BLaER1 (cell line): Measurements from ENCODE around the gene SLC39A1.
"Not testable (repeated sequence)": the region's sequence is repeated elsewhere in the genome, so short reads cannot be mapped to it uniquely, and the experiment has no call there.

Experiments used
- H3K27ac ChIP-seq: shearing (Covaris generic); formaldehyde crosslinking; 2 replicates; pipeline ENCODE4 v1.8.1; 2022
- H3K27me3 ChIP-seq: shearing (Covaris generic); formaldehyde crosslinking; 2 replicates; pipeline ENCODE4 v1.8.1; 2022
- H3K36me3 ChIP-seq: shearing (Covaris generic); formaldehyde crosslinking; 2 replicates; pipeline ENCODE4 v1.8.1; 2022
- H3K4me1 ChIP-seq: shearing (Covaris generic); formaldehyde crosslinking; 2 replicates; pipeline ENCODE4 v1.8.1; 2022
- H3K4me2 ChIP-seq: shearing (Covaris generic); formaldehyde crosslinking; 2 replicates; pipeline ENCODE4 v1.8.1; 2022
- H3K4me3 ChIP-seq: shearing (Covaris generic); formaldehyde crosslinking; 2 replicates; pipeline ENCODE4 v1.8.1; 2022
- H3K9ac ChIP-seq: shearing (Covaris generic); formaldehyde crosslinking; 2 replicates; pipeline ENCODE4 v1.8.1; 2022
- H3K9me3 ChIP-seq: shearing (Covaris generic); formaldehyde crosslinking; 2 replicates; pipeline ENCODE4 v1.8.1; 2022
- H4K20me1 ChIP-seq: shearing (Covaris generic); formaldehyde crosslinking; 2 replicates; pipeline ENCODE4 v1.8.1; 2022
- Cebpa-rat ChIP-seq: shearing (Covaris generic); IDR thresholded peaks from 2 replicates; pipeline ENCODE4 v1.8.1; 2022

SLC39A1 gene, protein sequence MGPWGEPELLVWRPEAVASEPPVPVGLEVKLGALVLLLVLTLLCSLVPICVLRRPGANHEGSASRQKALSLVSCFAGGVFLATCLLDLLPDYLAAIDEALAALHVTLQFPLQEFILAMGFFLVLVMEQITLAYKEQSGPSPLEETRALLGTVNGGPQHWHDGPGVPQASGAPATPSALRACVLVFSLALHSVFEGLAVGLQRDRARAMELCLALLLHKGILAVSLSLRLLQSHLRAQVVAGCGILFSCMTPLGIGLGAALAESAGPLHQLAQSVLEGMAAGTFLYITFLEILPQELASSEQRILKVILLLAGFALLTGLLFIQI

DNA sequence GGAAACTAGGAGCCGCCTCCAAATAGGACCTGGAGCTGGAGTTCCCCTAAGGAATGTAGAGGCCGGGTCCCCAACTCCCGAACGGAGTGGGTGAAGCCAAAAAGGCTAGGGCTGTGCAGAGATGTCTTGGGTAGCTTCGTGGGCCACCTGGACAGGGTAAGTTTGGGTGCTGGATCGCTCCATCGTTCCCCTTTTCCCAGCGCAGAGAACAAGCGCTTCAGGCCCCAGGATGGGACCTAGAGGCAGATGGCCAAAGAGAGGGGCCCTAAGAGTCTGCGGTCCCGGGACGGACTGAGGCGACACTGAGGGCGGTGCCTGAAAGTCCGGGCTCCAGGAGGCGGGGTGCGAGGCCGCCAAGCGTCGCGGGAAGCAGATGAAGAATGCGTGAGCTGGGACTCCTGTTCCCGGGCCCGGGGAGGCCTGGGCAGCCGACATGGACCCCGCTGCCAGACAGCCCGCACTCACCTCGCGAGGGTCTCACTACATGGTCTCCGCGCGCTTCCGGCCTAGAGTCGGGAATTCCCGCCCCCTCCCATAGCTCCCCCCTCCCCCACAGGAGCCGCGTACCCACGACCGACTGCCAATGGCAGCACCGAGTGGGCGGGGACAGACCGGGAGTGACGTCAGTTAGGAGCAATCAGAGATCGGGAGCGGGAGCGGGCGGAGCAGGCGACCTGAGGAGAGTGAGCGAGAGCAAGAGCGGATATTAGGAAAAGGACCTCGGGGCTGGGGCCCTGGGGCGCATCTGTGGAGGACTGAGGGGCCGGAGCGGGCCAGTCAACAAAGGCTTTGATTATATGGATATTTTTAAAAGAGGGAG is at the start of gene SLC39A1:
Gene SLC39A1, minus strand, starts transcription at position 508 of the 820 bp plus-strand sequence. CDS start 822 bp downstream, outside the sequence.
- no peaks in the 10 kb centered on the region for H3K27me3 ChIP-seq
- H3K4me1 ChIP-seq, result peaks cover 71% of the 10 kb centered on the region
- peak within 1 kb of the TSS; percentile 80 for H3K4me3 ChIP-seq
- H3K27ac ChIP-seq, result peak within 1 kb of the TSS; percentile 78
- peaks cover 19% of the 10 kb centered on the region for H3K36me3 ChIP-seq
- peak within 1 kb of the TSS; percentile 100 for H3K4me2 ChIP-seq
- no peaks in the 10 kb centered on the region for H4K20me1 ChIP-seq
- no peaks in the 10 kb centered on the region for H3K9me3 ChIP-seq
- TF ChIP-seq Cebpa-rat, result no peak
- peak within 1 kb of the TSS; percentile 89 for H3K9ac ChIP-seq

DNA sequence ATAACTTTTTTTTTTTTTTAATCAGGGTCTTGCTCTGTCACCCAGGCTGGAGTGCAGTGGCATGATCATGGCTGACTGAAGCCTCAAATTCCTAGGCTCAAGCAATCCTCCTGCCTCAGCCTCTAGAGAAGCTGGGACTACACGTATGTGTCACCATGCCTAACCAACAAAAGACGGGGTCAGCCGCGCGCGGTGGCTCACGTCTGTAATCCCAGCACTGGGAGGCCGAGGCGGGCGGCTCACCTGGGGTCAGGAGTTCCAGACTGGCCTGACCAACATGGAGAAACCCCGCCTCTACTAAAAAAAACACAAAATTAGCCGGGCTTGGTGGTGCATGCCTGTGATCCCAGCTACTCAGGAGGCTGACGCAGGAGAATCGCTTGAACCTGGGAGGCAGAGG is 49.2 kb upstream of the SLC39A1 start:
- H3K36me3 ChIP-seq, H3K27ac ChIP-seq, H3K4me2 ChIP-seq, H3K4me1 ChIP-seq, H3K4me3 ChIP-seq, H3K27me3 ChIP-seq, H4K20me1 ChIP-seq, H3K9ac ChIP-seq, H3K9me3 ChIP-seq: not testable (repeated sequence)

DNA sequence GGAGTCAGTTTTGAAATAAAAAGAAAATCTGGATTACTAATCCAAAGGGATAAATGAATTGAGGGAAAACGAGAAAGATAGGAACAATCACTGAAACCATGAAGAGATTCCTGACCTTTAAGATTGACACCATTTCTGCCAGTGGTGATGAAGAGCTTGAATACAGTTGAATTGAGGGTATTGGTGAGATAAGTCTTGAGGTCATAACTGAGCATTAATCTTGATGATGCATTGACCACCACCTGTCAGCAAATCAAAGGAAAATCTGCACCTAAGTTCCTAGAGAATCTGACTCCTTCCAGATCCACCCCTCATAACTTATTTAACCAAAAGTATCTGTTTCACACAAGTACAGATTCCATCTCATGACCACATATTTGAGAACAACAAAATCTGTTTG is 48.8 kb upstream of the SLC39A1 start:
- no peaks in the 10 kb centered on the region for H4K20me1 ChIP-seq
- no peak overlapping the region for H3K4me2 ChIP-seq
- H3K9me3 ChIP-seq, result no peaks in the 10 kb centered on the region
- H3K4me3 ChIP-seq, result no peak overlapping the region
- no peaks in the 10 kb centered on the region for H3K27me3 ChIP-seq
- no peak for TF ChIP-seq Cebpa-rat
- H3K36me3 ChIP-seq, result 0 out of 2 replicates have a peak, but pooled peaks cover 3% of the 10 kb centered on the region
- H3K9ac ChIP-seq, result no peak overlapping the region
- no peak overlapping the region for H3K27ac ChIP-seq
- H3K4me1 ChIP-seq, result no peaks in the 10 kb centered on the region

DNA sequence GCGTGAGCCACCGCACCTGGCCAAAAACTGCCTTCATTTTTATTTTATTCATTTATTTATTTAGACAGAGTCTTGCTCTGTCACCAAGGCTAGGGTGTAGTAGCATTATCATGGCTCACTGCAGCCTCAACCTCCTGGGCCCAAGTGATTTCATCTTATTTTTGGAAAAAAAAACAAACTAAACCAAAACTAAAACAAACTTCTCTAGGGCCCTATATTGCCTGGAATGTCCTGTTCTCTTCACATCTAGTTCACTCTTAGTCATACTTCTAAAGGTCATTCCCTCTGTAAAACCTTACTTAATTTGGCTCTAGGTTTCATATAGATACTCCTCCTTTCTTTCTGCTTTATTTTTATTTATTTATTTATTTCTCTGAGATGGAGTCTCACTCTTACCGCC is 42.8 kb upstream of the SLC39A1 start:
- Histone ChIP-seq H3K9me3 (no peaks in the 10 kb centered on the region), H3K27ac (no peak overlapping the region), H4K20me1 (no peaks in the 10 kb centered on the region), H3K4me2 (no peak overlapping the region), H3K4me3 (no peak overlapping the region), H3K36me3 (peaks cover 5% of the 10 kb centered on the region; the same call in 1 of the 2 replicates), H3K4me1 (no peaks in the 10 kb centered on the region), H3K27me3 (no peaks in the 10 kb centered on the region), H3K9ac (no peak overlapping the region)
- no peak for TF ChIP-seq Cebpa-rat

DNA sequence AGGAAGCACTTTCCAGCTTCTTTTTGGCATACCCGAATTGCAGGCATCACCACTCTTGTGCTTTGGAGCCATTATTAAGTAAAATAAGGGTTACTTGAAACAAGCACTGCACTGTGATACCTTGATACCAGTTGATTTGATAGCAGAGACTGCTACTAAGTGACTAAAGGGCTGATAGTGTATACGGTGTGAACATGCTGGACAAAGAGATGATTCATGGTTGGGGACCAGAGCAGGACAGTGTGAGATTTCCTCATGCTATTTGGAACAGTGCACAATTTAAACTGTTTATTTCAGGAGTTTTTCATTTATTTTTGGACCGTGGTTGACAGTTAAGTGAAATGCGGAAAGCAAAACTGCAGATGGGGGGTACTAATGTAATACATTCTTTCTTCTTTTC is 37.1 kb upstream of the SLC39A1 start:
- H3K27ac ChIP-seq, result no peak overlapping the region
- no peak overlapping the region for H3K4me3 ChIP-seq
- no peaks in the 10 kb centered on the region for H4K20me1 ChIP-seq
- H3K36me3 ChIP-seq, result peaks cover 9% of the 10 kb centered on the region
- H3K27me3 ChIP-seq, result no peaks in the 10 kb centered on the region
- TF ChIP-seq Cebpa-rat, result no peak
- no peaks in the 10 kb centered on the region for H3K4me1 ChIP-seq
- H3K9ac ChIP-seq, result no peak overlapping the region
- H3K4me2 ChIP-seq, result no peak overlapping the region
- H3K9me3 ChIP-seq, result no peaks in the 10 kb centered on the region

DNA sequence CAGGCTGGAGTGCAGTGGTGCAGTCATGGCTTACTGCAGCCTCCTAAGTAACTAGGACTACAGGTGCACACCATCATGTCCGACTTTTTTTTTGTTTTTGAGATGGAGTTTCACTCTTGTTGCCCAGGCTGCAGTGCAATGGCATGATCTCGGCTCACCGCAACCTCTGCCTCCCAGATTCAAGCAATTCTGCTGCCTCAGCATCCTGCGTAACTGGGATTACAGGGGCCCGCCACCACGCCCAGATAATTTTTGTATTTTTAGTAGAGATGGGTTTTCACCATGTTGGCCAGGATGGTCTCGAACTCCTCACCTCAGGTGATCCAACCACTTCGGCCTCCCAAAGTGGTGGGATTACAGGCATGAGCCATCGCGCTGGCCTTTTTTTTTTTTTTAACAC is 33.5 kb upstream of the SLC39A1 start:
- H3K36me3 ChIP-seq, result peaks cover 44% of the 10 kb centered on the region
- peaks cover 19% of the 10 kb centered on the region for H4K20me1 ChIP-seq
- H3K27ac ChIP-seq, H3K9me3 ChIP-seq, H3K4me2 ChIP-seq, H3K4me3 ChIP-seq, H3K9ac ChIP-seq, H3K27me3 ChIP-seq: not testable (repeated sequence)
- peaks cover 18% of the 10 kb centered on the region for H3K4me1 ChIP-seq

DNA sequence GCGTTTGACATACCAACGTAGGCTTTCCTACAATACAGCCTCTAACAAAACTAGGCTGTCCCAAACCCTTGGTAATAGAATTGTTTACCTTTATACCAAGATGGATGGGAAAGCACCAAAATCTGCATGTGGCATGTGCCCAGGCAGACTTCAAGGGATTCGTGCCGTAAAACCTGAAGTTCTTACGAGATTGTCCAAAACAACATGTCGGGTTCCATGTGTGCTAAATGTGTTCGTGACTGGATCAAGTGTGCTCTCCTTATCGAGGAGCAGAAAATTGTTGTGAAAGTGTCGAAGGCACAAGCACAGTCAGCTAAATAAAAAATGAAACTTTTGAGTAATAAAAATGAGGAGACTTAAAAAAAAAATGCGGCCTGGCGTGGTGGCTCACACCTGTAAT is 32.3 kb upstream of the SLC39A1 start:
- Histone ChIP-seq H3K4me3 (no peak overlapping the region), H3K9me3 (no peaks in the 10 kb centered on the region), H3K4me2 (no peak overlapping the region), H4K20me1 (peaks cover 25% of the 10 kb centered on the region), H3K36me3 (peaks cover 47% of the 10 kb centered on the region), H3K9ac (no peak overlapping the region), H3K27me3 (no peaks in the 10 kb centered on the region), H3K27ac (no peak overlapping the region), H3K4me1 (peaks cover 24% of the 10 kb centered on the region)
- TF ChIP-seq Cebpa-rat, result no peak

DNA sequence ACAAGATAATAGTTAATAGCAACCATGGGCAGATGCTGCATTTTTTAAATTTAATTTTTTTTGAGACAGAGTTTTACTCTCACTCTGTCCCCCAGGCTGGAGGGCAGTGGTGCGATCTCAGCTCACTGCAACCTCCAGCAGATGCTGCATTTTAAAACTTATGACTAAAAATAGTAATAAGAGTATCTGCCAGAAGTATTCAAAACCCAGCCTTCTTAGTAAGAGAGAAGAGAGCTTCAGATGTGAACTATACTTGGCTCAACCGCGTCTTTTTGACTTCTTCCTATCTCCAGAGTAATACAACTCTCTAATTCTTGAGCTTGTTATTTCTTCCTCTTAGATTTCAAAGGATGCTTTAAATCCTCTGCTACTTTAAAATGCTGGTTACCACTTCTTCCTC is 31.9 kb upstream of the SLC39A1 start:
- peaks cover 47% of the 10 kb centered on the region for H3K36me3 ChIP-seq
- TF ChIP-seq Cebpa-rat, result no peak
- no peaks in the 10 kb centered on the region for H3K27me3 ChIP-seq

DNA sequence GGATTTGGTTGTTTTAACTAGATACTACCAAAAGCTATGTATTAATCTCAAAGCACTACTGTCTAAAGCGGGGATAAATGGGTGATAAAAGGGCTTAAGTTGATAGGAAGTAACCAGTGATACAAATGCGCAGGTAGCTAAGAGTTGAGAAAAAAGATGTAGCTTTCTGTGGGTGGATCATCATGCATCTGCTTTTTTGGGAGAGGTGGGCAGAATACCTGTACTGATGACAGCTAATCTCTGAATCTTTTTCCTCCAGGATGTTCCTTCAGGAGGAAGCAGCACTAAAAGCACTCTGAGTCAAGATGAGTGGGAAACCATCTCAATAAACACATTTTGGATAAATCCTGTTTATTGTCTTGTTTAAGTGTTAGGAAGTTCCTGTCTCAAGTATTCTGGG is 28.5 kb upstream of the SLC39A1 start:
- Histone ChIP-seq H3K36me3 (peaks cover 47% of the 10 kb centered on the region), H3K27me3 (no peaks in the 10 kb centered on the region), H3K9ac (peak overlapping the region; percentile 99), H3K9me3 (no peaks in the 10 kb centered on the region), H4K20me1 (peaks cover 25% of the 10 kb centered on the region), H3K4me2 (peak overlapping the region; percentile 91), H3K4me1 (peaks cover 42% of the 10 kb centered on the region), H3K4me3 (peak overlapping the region; percentile 85), H3K27ac (peak overlapping the region; percentile 99)
- TF ChIP-seq Cebpa-rat, result no peak

More for the DNA sequence above, 31.9 kb upstream of the SLC39A1 start:
- H3K4me3 ChIP-seq, result no peak overlapping the region
- peaks cover 25% of the 10 kb centered on the region for H3K4me1 ChIP-seq
- no peak overlapping the region for H3K4me2 ChIP-seq
- peaks cover 25% of the 10 kb centered on the region for H4K20me1 ChIP-seq
- H3K9ac ChIP-seq, result no peak overlapping the region
- H3K27ac ChIP-seq, result no peak overlapping the region
- no peaks in the 10 kb centered on the region for H3K9me3 ChIP-seq

DNA sequence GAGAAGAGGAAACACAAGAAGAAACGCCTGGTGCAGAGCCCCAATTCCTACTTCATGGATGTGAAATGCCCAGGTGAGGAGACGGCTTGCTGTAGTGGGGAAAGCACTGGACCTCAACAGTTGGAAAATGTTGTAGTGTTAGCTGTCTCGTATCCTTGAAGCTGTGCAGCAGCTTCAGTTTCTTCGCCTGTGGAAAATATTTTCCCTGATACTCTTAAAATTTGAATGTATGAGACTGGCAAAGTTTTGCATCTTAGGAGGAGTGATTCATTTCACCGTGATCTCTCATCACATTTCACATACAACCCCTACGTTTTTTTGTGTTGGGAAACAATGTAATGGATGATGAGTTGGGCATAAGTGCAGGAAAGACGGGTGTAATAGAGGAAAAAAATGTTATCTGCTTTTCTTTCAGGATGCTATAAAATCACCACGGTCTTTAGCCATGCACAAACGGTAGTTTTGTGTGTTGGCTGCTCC is 27.9 kb upstream of the SLC39A1 start:
- Histone ChIP-seq H3K27me3 (no peaks in the 10 kb centered on the region), H3K4me3 (peak overlapping the region; percentile 85), H4K20me1 (peaks cover 25% of the 10 kb centered on the region), H3K27ac (peak overlapping the region; percentile 99), H3K4me1 (peaks cover 46% of the 10 kb centered on the region), H3K9me3 (no peaks in the 10 kb centered on the region), H3K4me2 (peak overlapping the region; percentile 91), H3K36me3 (peaks cover 46% of the 10 kb centered on the region), H3K9ac (peak overlapping the region; percentile 99)
- TF ChIP-seq Cebpa-rat, result no peak
